Stimulated activated naive CD8-positive, alpha-beta T cell treated with anti-CD3 and anti-CD28 coated beads, Interleukin-15, Interleukin-2, amounts not matched to agents 100 ng/mL and 50 ng/mL, for 24 hours (primary cell): Measurements from ENCODE around the gene CPA4.

Source experiments
- H3K27ac Mint-ChIP-seq: one replicate; pipeline ENCODE4 v1.8.0; 2021; ENCODE audit warnings: mild to moderate bottlenecking, mixed read lengths
- H3K27me3 Mint-ChIP-seq: one replicate; pipeline ENCODE4 v1.8.0; 2021; ENCODE audit warnings: mixed read lengths
- H3K36me3 Mint-ChIP-seq: one replicate; pipeline ENCODE4 v1.8.0; 2021; ENCODE audit warnings: low read depth, mixed read lengths
- H3K4me1 Mint-ChIP-seq: one replicate; pipeline ENCODE4 v1.8.0; 2021; ENCODE audit warnings: low read depth, mixed read lengths
- H3K4me3 Mint-ChIP-seq: one replicate; pipeline ENCODE4 v1.8.0; 2021; ENCODE audit warnings: mild to moderate bottlenecking, mixed read lengths
- H3K9me3 Mint-ChIP-seq: one replicate; pipeline ENCODE4 v1.8.0; 2021; ENCODE audit warnings: mixed read lengths

CPA4 gene

GRCh38 chr7:130369110-130369711 is 76.2 kb downstream of the CPA4 start:
- Mint-ChIP-seq H3K9me3 (no peaks in the 10 kb centered on the region), H3K27me3 (no peaks in the 10 kb centered on the region), H3K27ac (no peak overlapping the region), H3K36me3 (no peaks in the 10 kb centered on the region), H3K4me3 (no peak overlapping the region), H3K4me1 (peaks cover 17% of the 10 kb centered on the region)

GRCh38 chr7:130369831-130370550 is 77.0 kb downstream of the CPA4 start:
- no peaks in the 10 kb centered on the region for H3K36me3 Mint-ChIP-seq
- H3K4me3 Mint-ChIP-seq: no peak overlapping the region
- H3K27ac Mint-ChIP-seq: no peak overlapping the region
- peaks cover 17% of the 10 kb centered on the region for H3K4me1 Mint-ChIP-seq
- no peaks in the 10 kb centered on the region for H3K9me3 Mint-ChIP-seq
- no peaks in the 10 kb centered on the region for H3K27me3 Mint-ChIP-seq

DNA sequence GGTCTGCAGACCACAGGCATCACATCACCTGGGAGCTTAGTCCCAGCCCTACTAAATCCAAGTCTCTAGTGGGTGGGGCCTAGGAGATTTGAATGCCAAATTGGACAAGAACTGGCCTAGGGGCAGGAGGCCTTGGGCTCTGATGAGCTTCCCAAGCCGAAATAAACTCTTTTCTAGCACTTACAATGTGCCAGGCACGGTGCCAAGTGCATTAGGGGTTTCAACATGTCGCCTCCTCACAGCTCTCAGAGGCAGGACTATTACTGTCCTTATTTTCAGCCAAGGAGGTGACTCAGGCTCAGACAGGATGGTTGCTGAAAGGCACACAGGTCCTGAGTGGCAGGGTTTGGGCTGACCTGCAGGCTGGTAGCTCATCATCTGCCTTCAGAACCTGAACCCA is 78.1 kb downstream of the CPA4 start:
- peaks cover under 1% of the 10 kb centered on the region for H3K9me3 Mint-ChIP-seq
- H3K27me3 Mint-ChIP-seq: no peaks in the 10 kb centered on the region
- H3K4me1 Mint-ChIP-seq: peaks cover 17% of the 10 kb centered on the region
- H3K36me3 Mint-ChIP-seq: no peaks in the 10 kb centered on the region
- H3K27ac Mint-ChIP-seq: no peak overlapping the region
- no peak overlapping the region for H3K4me3 Mint-ChIP-seq

- no peaks in the 10 kb centered on the region for H3K36me3 Mint-ChIP-seq
These were observed 79.6 kb downstream of the CPA4 start for GRCh38 chr7:130372402-130373165.

More at GRCh38 chr7:130372402-130373165, 79.6 kb downstream of the CPA4 start:
- H3K4me3 Mint-ChIP-seq: no peak overlapping the region
- no peaks in the 10 kb centered on the region for H3K27me3 Mint-ChIP-seq
- H3K4me1 Mint-ChIP-seq: peaks cover 17% of the 10 kb centered on the region
- peaks cover 7% of the 10 kb centered on the region for H3K9me3 Mint-ChIP-seq
- H3K27ac Mint-ChIP-seq: no peak overlapping the region
